Activated T-cell treated with anti-CD3 and anti-CD28 coated beads, Interleukin-2, amount 50 U/mL, for 4 hours (primary cell): ENCODE data around the gene MAGT1. TPM values are rescaled to one million over a fixed set of nuclear protein-coding genes. Genes with fewer than 3 reads are reported as not detected.
"Not testable (repeated sequence)": the region's sequence is repeated elsewhere in the genome, so short reads cannot be mapped to it uniquely, and the experiment has no call there.

ENCODE experiments used
- ATAC-seq, 2 donors: fragments of 200-7000 bp; cut with Tn5 transposase; one replicate each; pipeline ENCODE4 v1.10.0; 2021
- DNase-seq: peaks from one replicate; pipeline ENCODE4 v3.0.0-alpha.2; 2020
- H3K27me3 Mint-ChIP-seq: one replicate; pipeline ENCODE4 v1.8.0; 2021; ENCODE audit warnings: low read depth, mixed read lengths
- H3K36me3 Mint-ChIP-seq: one replicate; pipeline ENCODE4 v1.8.0; 2022; ENCODE audit warnings: mixed read lengths; ENCODE audit not compliant: insufficient read depth
- H3K4me1 Mint-ChIP-seq: one replicate; pipeline ENCODE4 v1.8.0; 2021; ENCODE audit warnings: low read depth, mixed read lengths
- H3K4me3 Mint-ChIP-seq: one replicate; pipeline ENCODE4 v1.8.0; 2021; ENCODE audit warnings: mild to moderate bottlenecking, moderate library complexity, mixed read lengths
- H3K9me3 Mint-ChIP-seq: one replicate; pipeline ENCODE4 v1.8.0; 2021; ENCODE audit warnings: mixed read lengths
- total RNA-seq, 3 donors: library from RNA; stranded (reverse); gene quantifications; one replicate each; pipeline ENCODE4 v1.2.1, GENCODE V29; 2021

MAGT1 gene
- total RNA-seq, 3 donors from 2014 or later = 36.4 to 38.9 (median 37.5) TPM

GRCh38 chrX:77901506-77901905 lies 6.3 kb upstream of the MAGT1 start:
- no peaks in the 10 kb centered on the region for H3K27me3 Mint-ChIP-seq
- no peaks in the 10 kb centered on the region for H3K9me3 Mint-ChIP-seq
- no peak for DNase-seq
- ATAC-seq = no peak
- peaks cover 9% of the 10 kb centered on the region for H3K36me3 Mint-ChIP-seq
- peak overlapping the region; percentile 97 for H3K4me3 Mint-ChIP-seq
- H3K4me1 Mint-ChIP-seq = peaks cover 19% of the 10 kb centered on the region

- Mint-ChIP-seq H3K4me1 (peaks cover 20% of the 10 kb centered on the region), H3K27me3 (no peaks in the 10 kb centered on the region), H3K9me3 (no peaks in the 10 kb centered on the region), H3K4me3 (peak overlapping the region; percentile 97), H3K36me3 (peaks cover 9% of the 10 kb centered on the region)
- no peak for ATAC-seq
- DNase-seq = no peak
These were observed 5.5 kb upstream of the MAGT1 start for GRCh38 chrX:77900688-77901087.

- H3K9me3 Mint-ChIP-seq = no peaks in the 10 kb centered on the region
- DNase-seq (peak; percentile 36), ATAC-seq (peak; percentile 56 to 63)
- H3K27me3 Mint-ChIP-seq = no peaks in the 10 kb centered on the region
- H3K4me1 Mint-ChIP-seq = peaks cover 21% of the 10 kb centered on the region
- H3K36me3 Mint-ChIP-seq = peaks cover 7% of the 10 kb centered on the region
- H3K4me3 Mint-ChIP-seq = peak within 1 kb of the TSS; percentile 97
These were observed 4.0 kb upstream of the MAGT1 start, which contains the start of gene COX7B for GRCh38 chrX:77899081-77899828. COX7B (plus strand) TSS chrX:77899468; CDS start chrX:77899554, 86 bp downstream.

GRCh38 chrX:77893713-77894112 lies 1.5 kb downstream of the MAGT1 start:
- Mint-ChIP-seq H3K9me3 (no peaks in the 10 kb centered on the region), H3K4me1 (peaks cover 25% of the 10 kb centered on the region), H3K4me3 (peak overlapping the region; percentile 19), H3K36me3 (peaks cover 8% of the 10 kb centered on the region), H3K27me3 (no peaks in the 10 kb centered on the region)
- ATAC-seq = no peak
- DNase-seq = no peak

GRCh38 chrX:77892887-77893286 lies 2.3 kb downstream of the MAGT1 start:
- Mint-ChIP-seq H3K4me3 (peak overlapping the region; percentile 64), H3K36me3 (peaks cover 8% of the 10 kb centered on the region), H3K9me3 (no peaks in the 10 kb centered on the region), H3K27me3 (no peaks in the 10 kb centered on the region), H3K4me1 (peaks cover 25% of the 10 kb centered on the region)
- DNase-seq (no peak), ATAC-seq (no peak)

- not testable (repeated sequence) for ATAC-seq, H3K36me3 Mint-ChIP-seq, H3K4me1 Mint-ChIP-seq, DNase-seq, H3K4me3 Mint-ChIP-seq, H3K27me3 Mint-ChIP-seq, H3K9me3 Mint-ChIP-seq
These were observed 13.8 kb downstream of the MAGT1 start for GRCh38 chrX:77881418-77881817.

GRCh38 chrX:77875372-77875771 lies 19.9 kb downstream of the MAGT1 start:
- no peaks in the 10 kb centered on the region for H3K27me3 Mint-ChIP-seq
- peaks cover 15% of the 10 kb centered on the region for H3K36me3 Mint-ChIP-seq
- no peak overlapping the region for H3K4me3 Mint-ChIP-seq
- H3K9me3 Mint-ChIP-seq = no peaks in the 10 kb centered on the region
- ATAC-seq (no peak), DNase-seq (no peak)
- no peaks in the 10 kb centered on the region for H3K4me1 Mint-ChIP-seq

GRCh38 chrX:77831544-77831943 lies 63.7 kb downstream of the MAGT1 start:
- not testable (repeated sequence) for H3K4me1 Mint-ChIP-seq, H3K27me3 Mint-ChIP-seq, H3K4me3 Mint-ChIP-seq, DNase-seq, ATAC-seq, H3K9me3 Mint-ChIP-seq
- H3K36me3 Mint-ChIP-seq = peaks cover 17% of the 10 kb centered on the region

- not testable (repeated sequence) for H3K9me3 Mint-ChIP-seq, H3K4me3 Mint-ChIP-seq, ATAC-seq, H3K4me1 Mint-ChIP-seq, DNase-seq, H3K27me3 Mint-ChIP-seq
- peaks cover 22% of the 10 kb centered on the region for H3K36me3 Mint-ChIP-seq
These were observed 73.2 kb downstream of the MAGT1 start for GRCh38 chrX:77821989-77822388.

- Mint-ChIP-seq H3K9me3 (peaks cover 4% of the 10 kb centered on the region), H3K36me3 (peaks cover 12% of the 10 kb centered on the region), H3K4me1 (peaks cover 4% of the 10 kb centered on the region), H3K4me3 (no peak overlapping the region), H3K27me3 (no peaks in the 10 kb centered on the region)
- DNase-seq = no peak
- no peak for ATAC-seq
These were observed 75.0 kb downstream of the MAGT1 start for GRCh38 chrX:77820091-77820727.

GRCh38 chrX:77814210-77814609 lies 81.0 kb downstream of the MAGT1 start:
- peaks cover 2% of the 10 kb centered on the region for H3K4me1 Mint-ChIP-seq
- ATAC-seq = no peak
- H3K4me3 Mint-ChIP-seq = no peak overlapping the region
- no peaks in the 10 kb centered on the region for H3K36me3 Mint-ChIP-seq
- DNase-seq = no peak
- no peaks in the 10 kb centered on the region for H3K27me3 Mint-ChIP-seq
- H3K9me3 Mint-ChIP-seq = peaks cover 6% of the 10 kb centered on the region

- H3K4me3 Mint-ChIP-seq = no peak overlapping the region
- ATAC-seq (no peak), DNase-seq (no peak)
- H3K4me1 Mint-ChIP-seq = no peaks in the 10 kb centered on the region
- H3K36me3 Mint-ChIP-seq = no peaks in the 10 kb centered on the region
- H3K27me3 Mint-ChIP-seq = no peaks in the 10 kb centered on the region
- no peaks in the 10 kb centered on the region for H3K9me3 Mint-ChIP-seq
These were observed 93.0 kb downstream of the MAGT1 start for GRCh38 chrX:77802201-77802600.

GRCh38 chrX:77795124-77795523 lies 100.1 kb downstream of the MAGT1 start:
- H3K4me3 Mint-ChIP-seq = no peak overlapping the region
- H3K27me3 Mint-ChIP-seq = no peaks in the 10 kb centered on the region
- no peaks in the 10 kb centered on the region for H3K9me3 Mint-ChIP-seq
- no peaks in the 10 kb centered on the region for H3K36me3 Mint-ChIP-seq
- no peaks in the 10 kb centered on the region for H3K4me1 Mint-ChIP-seq
- ATAC-seq (no peak), DNase-seq (no peak)

- Mint-ChIP-seq H3K4me3 (no peak overlapping the region), H3K27me3 (no peaks in the 10 kb centered on the region), H3K4me1 (no peaks in the 10 kb centered on the region), H3K9me3 (no peaks in the 10 kb centered on the region), H3K36me3 (no peaks in the 10 kb centered on the region)
- ATAC-seq (no peak), DNase-seq (no peak)
These were observed 101.3 kb downstream of the MAGT1 start for GRCh38 chrX:77793946-77794345.

GRCh38 chrX:77788050-77788449 lies 107.2 kb downstream of the MAGT1 start:
- H3K27me3 Mint-ChIP-seq = no peaks in the 10 kb centered on the region
- no peaks in the 10 kb centered on the region for H3K9me3 Mint-ChIP-seq
- H3K36me3 Mint-ChIP-seq = no peaks in the 10 kb centered on the region

More at GRCh38 chrX:77788050-77788449, 107.2 kb downstream of the MAGT1 start:
- no peak for DNase-seq
- peaks cover 18% of the 10 kb centered on the region for H3K4me1 Mint-ChIP-seq
- no peak for ATAC-seq
- peak overlapping the region; percentile 68 for H3K4me3 Mint-ChIP-seq
